C4-2B (cell line): ENCODE data around the gene FOXJ1.

ENCODE experiments used
- ZFX ChIP-seq: fragments of 450-650 bp; IDR thresholded peaks from 2 replicates; pipeline ENCODE4 v1.6.1; 2017
- TF ChIP-seq, protein P1 (sequence below): fragments of 450-650 bp; conservative IDR thresholded peaks from 2 replicates; pipeline ENCODE4 v1.5.1; 2017; ENCODE audit warnings: mild to moderate bottlenecking

DNA sequence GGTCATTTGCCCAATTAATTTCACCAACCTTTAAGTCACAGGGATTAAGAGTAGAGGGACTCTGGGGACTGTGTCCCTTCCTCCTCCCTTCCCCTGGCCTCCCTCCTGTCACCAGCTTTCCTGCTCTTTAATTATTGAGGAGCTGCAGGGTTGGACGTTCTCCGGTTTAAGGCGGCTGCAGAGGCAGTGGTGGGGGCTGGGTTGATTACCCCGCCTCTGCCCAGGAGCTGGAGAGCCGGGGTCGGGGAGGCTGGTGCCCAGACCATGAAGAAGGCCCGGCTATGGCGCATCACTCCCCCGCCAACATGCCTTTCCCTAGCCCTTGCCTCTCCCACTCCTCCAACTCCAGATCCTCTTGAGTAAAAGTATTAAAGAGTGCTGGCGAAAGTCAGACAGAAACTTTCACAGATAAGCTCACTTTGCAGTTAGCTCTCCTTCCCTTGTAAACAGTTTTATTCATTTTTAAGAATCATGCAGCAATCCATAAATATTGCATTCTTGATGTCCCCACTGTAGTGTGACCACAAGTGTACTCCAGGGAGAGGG lies 1.1 kb upstream of the FOXJ1 start:
- TF ChIP-seq, protein P1, sequence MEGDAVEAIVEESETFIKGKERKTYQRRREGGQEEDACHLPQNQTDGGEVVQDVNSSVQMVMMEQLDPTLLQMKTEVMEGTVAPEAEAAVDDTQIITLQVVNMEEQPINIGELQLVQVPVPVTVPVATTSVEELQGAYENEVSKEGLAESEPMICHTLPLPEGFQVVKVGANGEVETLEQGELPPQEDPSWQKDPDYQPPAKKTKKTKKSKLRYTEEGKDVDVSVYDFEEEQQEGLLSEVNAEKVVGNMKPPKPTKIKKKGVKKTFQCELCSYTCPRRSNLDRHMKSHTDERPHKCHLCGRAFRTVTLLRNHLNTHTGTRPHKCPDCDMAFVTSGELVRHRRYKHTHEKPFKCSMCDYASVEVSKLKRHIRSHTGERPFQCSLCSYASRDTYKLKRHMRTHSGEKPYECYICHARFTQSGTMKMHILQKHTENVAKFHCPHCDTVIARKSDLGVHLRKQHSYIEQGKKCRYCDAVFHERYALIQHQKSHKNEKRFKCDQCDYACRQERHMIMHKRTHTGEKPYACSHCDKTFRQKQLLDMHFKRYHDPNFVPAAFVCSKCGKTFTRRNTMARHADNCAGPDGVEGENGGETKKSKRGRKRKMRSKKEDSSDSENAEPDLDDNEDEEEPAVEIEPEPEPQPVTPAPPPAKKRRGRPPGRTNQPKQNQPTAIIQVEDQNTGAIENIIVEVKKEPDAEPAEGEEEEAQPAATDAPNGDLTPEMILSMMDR, result no peak
- no peak for TF ChIP-seq ZFX
